ENCODE data around the gene USP19.

Gene USP19

DNA sequence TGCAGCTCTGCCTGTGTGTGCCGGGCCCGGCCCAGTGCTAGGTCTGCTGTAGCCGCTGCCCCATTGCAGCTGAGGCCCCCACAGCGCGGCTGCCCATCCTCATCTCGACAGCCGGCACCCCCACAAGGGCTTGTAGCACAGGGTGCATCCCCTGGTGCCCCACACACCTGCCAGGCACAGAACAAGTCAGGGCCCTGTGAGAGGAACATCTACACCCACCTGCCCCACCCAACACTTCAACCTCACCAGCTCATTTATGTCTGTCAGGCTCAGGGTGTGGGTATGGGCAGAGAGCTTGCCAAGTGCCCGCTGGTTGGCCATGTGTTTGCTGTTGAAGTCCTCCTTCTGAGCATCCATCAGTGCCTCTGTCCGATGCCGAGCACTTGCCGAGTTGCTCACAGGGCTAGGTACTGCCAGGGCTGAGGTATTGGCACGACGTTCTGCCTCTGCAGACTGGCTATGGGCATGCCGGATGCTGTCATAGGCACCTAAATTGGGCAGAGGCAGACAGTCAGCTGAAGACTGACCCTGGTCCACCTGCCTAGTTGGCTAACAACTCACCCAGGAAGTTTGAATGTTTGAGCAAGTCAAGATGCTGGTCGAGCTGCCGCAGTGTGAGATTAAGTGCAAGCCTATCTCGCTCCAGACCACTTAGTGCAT, 2.4 kb upstream of the USP19 start:
- no peaks in the 10 kb centered on the region for H3K9me2 ChIP-seq (replicated peaks; ENCODE audit: insufficient read depth, low read length)
- no peak for DNase-seq
- peaks cover 8% of the 10 kb centered on the region for H3K4me1 ChIP-seq (ENCODE audit: low read length)
- no peaks in the 10 kb centered on the region for H3K9me3 ChIP-seq (replicated peaks; ENCODE audit: insufficient read depth, low read length)
- no peak overlapping the region for H3K9ac ChIP-seq (ENCODE audit: low read length)
- no peaks in the 10 kb centered on the region for H4K20me1 ChIP-seq (ENCODE audit: insufficient read depth, low read length)
- H3F3A ChIP-seq (ENCODE audit: insufficient read depth, low read length), result peaks cover 12% of the 10 kb centered on the region
- H3K27ac ChIP-seq (ENCODE audit: low read length), result no peak overlapping the region
- no peak for TF ChIP-seq EZH2 (optimal IDR thresholded peaks at IDR 0.05; ENCODE audit: low read depth, low read length)
- TF ChIP-seq, protein P1, sequence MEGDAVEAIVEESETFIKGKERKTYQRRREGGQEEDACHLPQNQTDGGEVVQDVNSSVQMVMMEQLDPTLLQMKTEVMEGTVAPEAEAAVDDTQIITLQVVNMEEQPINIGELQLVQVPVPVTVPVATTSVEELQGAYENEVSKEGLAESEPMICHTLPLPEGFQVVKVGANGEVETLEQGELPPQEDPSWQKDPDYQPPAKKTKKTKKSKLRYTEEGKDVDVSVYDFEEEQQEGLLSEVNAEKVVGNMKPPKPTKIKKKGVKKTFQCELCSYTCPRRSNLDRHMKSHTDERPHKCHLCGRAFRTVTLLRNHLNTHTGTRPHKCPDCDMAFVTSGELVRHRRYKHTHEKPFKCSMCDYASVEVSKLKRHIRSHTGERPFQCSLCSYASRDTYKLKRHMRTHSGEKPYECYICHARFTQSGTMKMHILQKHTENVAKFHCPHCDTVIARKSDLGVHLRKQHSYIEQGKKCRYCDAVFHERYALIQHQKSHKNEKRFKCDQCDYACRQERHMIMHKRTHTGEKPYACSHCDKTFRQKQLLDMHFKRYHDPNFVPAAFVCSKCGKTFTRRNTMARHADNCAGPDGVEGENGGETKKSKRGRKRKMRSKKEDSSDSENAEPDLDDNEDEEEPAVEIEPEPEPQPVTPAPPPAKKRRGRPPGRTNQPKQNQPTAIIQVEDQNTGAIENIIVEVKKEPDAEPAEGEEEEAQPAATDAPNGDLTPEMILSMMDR (IDR thresholded peaks at IDR 0.05; ENCODE audit: low read length), result no peak
- peaks cover 3% of the 10 kb centered on the region; the same call in 1 of the 2 replicates for H3K27me3 ChIP-seq (replicated peaks; ENCODE audit: insufficient read depth, low read length)
- H3K79me2 ChIP-seq (ENCODE audit: low read length), result peaks cover 21% of the 10 kb centered on the region
- H2AFZ ChIP-seq (ENCODE audit: low read length), result no peak overlapping the region
- no peak overlapping the region for H3K4me3 ChIP-seq (ENCODE audit: low read length)
- H3K4me2 ChIP-seq (ENCODE audit: low read depth, low read length), result no peak overlapping the region
- H3K36me3 ChIP-seq (replicated peaks; ENCODE audit: insufficient read depth, low read length), result no peaks in the 10 kb centered on the region

DNA sequence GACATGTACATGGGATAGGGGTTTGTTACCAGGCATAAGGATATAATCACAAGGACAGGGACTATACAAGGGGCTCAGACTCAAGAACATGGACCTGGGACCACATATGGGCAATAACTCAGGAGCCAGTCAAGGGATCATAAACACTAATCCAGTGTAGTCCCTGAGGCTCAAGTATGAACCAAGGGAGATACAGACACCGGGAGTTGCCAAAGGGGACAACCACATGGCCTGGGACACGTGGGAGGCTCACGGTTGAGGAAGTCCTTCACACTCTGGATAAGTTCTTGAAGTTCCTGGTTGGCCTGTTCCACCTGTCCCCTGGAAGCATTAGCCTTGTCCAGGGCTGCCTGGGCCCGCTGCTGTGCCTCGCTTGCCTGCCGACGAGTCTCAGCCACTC, 1.8 kb upstream of the USP19 start:
- Histone ChIP-seq H3K79me2 (ENCODE audit: low read length) (peaks cover 24% of the 10 kb centered on the region), H3K4me3 (ENCODE audit: low read length) (no peak overlapping the region), H3K9me3 (replicated peaks; ENCODE audit: insufficient read depth, low read length) (no peaks in the 10 kb centered on the region), H3K4me1 (ENCODE audit: low read length) (peaks cover 8% of the 10 kb centered on the region), H3K9ac (ENCODE audit: low read length) (no peak overlapping the region), H3K27me3 (replicated peaks; ENCODE audit: insufficient read depth, low read length) (peaks cover 3% of the 10 kb centered on the region; the same call in 1 of the 2 replicates), H3K9me2 (replicated peaks; ENCODE audit: insufficient read depth, low read length) (no peaks in the 10 kb centered on the region), H3K27ac (ENCODE audit: low read length) (no peak overlapping the region), H3K36me3 (replicated peaks; ENCODE audit: insufficient read depth, low read length) (no peaks in the 10 kb centered on the region), H3F3A (ENCODE audit: insufficient read depth, low read length) (peaks cover 12% of the 10 kb centered on the region), H3K4me2 (ENCODE audit: low read depth, low read length) (no peak overlapping the region), H2AFZ (ENCODE audit: low read length) (no peak overlapping the region), H4K20me1 (ENCODE audit: insufficient read depth, low read length) (no peaks in the 10 kb centered on the region)
- no peak for DNase-seq
- TF ChIP-seq, protein P1 (IDR thresholded peaks at IDR 0.05; ENCODE audit: low read length), result no peak
- TF ChIP-seq EZH2 (optimal IDR thresholded peaks at IDR 0.05; ENCODE audit: low read depth, low read length), result no peak

DNA sequence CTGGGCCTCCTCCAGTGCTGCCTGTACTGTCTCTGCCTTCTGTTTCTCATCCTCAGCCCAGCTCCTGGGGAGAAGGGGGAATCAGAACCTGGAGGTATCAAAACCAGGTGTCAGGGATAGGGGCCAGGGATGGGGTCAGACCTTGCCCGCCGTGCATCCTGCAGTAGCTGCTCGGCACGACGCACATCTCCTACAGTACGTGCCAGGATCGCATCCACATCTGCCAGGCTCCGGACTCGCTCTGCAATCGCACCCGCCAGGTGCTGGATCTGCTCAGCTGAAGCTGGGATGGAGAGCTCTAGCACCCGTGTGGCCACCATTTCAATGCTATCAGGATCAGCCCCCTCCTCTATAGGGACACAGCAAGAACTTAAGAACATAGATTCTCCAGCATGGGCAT, 1.4 kb upstream of the USP19 start:
- no peak overlapping the region for H3K27ac ChIP-seq (ENCODE audit: low read length)
- H3F3A ChIP-seq (ENCODE audit: insufficient read depth, low read length), result peaks cover 12% of the 10 kb centered on the region
- no peak overlapping the region for H3K4me2 ChIP-seq (ENCODE audit: low read depth, low read length)
- DNase-seq, result no peak
- H3K4me1 ChIP-seq (ENCODE audit: low read length), result peaks cover 8% of the 10 kb centered on the region
- peaks cover 24% of the 10 kb centered on the region for H3K79me2 ChIP-seq (ENCODE audit: low read length)
- no peaks in the 10 kb centered on the region for H4K20me1 ChIP-seq (ENCODE audit: insufficient read depth, low read length)
- H3K9ac ChIP-seq (ENCODE audit: low read length), result no peak overlapping the region
- H3K9me3 ChIP-seq (replicated peaks; ENCODE audit: insufficient read depth, low read length), result no peaks in the 10 kb centered on the region
- no peak overlapping the region for H3K4me3 ChIP-seq (ENCODE audit: low read length)
- TF ChIP-seq EZH2phosphoT487 (IDR thresholded peaks at IDR 0.05; ENCODE audit: low read length), result no peak
- TF ChIP-seq EZH2 (optimal IDR thresholded peaks at IDR 0.05; ENCODE audit: low read depth, low read length), result no peak
- TF ChIP-seq, protein P1 (IDR thresholded peaks at IDR 0.05; ENCODE audit: low read length), result no peak
- no peak overlapping the region for H2AFZ ChIP-seq (ENCODE audit: low read length)
- no peaks in the 10 kb centered on the region for H3K36me3 ChIP-seq (replicated peaks; ENCODE audit: insufficient read depth, low read length)
- H3K27me3 ChIP-seq (replicated peaks; ENCODE audit: insufficient read depth, low read length), result peaks cover 3% of the 10 kb centered on the region; the same call in 1 of the 2 replicates
- no peaks in the 10 kb centered on the region for H3K9me2 ChIP-seq (replicated peaks; ENCODE audit: insufficient read depth, low read length)

All from MM.1S (cell line).